Heart right ventricle (tissue), 16 donors: ENCODE results near the gene ADGRD1. TPM values are rescaled to one million over a fixed set of nuclear protein-coding genes. Genes with fewer than 3 reads are reported as not detected.

Source experiments
- ATAC-seq, 8 donors: fragments of 200-7000 bp; cut with Tn5 transposase; one replicate each; pipeline ENCODE4 v1.9.1; 2020; ENCODE audit warnings: mild to moderate bottlenecking in 8 of 8, moderate library complexity in 8 of 8, moderate number of reproducible peaks in 1 of 8
- DNase-seq, 2 donors: peaks; one replicate each; pipeline ENCODE4 v3.0.0-alpha.2; 2020
- H3K27ac ChIP-seq, 10 donors: fragments of 200-600 bp; sonication (generic) in 2 of 10; one replicate each; pipeline versions ENCODE4 v1.5.0 to v1.8.0; 2020 to 2022; ENCODE audit warnings: mild to moderate bottlenecking in 3 of 10
- H3K27me3 ChIP-seq, 7 donors: fragments of 200-600 bp; one replicate each; pipeline ENCODE4 v1.8.0; 2021 to 2022; ENCODE audit warnings: mild to moderate bottlenecking in 2 of 7
- H3K36me3 ChIP-seq, 9 donors: fragments of 200-600 bp; sonication (generic) in 1 of 9; one replicate each; pipeline versions ENCODE4 v1.5.0 to v1.8.0; 2020 to 2022; ENCODE audit warnings: mild to moderate bottlenecking in 2 of 9
- H3K4me1 ChIP-seq, 9 donors: fragments of 200-600 bp; sonication (generic) in 1 of 9; one replicate each; pipeline versions ENCODE4 v1.5.0 to v1.8.0; 2020 to 2022; ENCODE audit warnings: mild to moderate bottlenecking in 4 of 9
- H3K4me3 ChIP-seq, 10 donors: fragments of 200-600 bp; sonication (generic) in 2 of 10; one replicate each; pipeline versions ENCODE4 v1.5.0 to v1.8.0; 2020 to 2022; ENCODE audit warnings: mild to moderate bottlenecking in 7 of 10, moderate library complexity in 2 of 10
- H3K9me3 ChIP-seq, 11 donors: fragments of 200-600 bp in 10 of 11; sonication (generic) in 2 of 11; one replicate each; pipeline versions ENCODE4 v1.5.0 to v1.8.0; 2013 to 2022; ENCODE audit warnings: mild to moderate bottlenecking in 2 of 11, control low read depth in 1 of 11, moderate library complexity in 1 of 11
- CTCF ChIP-seq, 9 donors: fragments of 200-600 bp; sonication (generic) in 2 of 9; IDR thresholded peaks; one replicate each; pipeline versions ENCODE4 v1.5.0 to v1.8.0; 2021 to 2022; ENCODE audit warnings: antibody characterized with exemption in 9 of 9, mild to moderate bottlenecking in 5 of 9, moderate library complexity in 1 of 9
- WGBS, 2 donors: extraction: QIAGEN DNeasy Blood & Tissue Kit; methylation state at CpG; one replicate each; pipeline ENCODE4 v1.1.7; 2013; ENCODE audit warnings: inconsistent platforms in 1 of 2; 5-methylcytosine and 5-hydroxymethylcytosine counted together
- intact Hi-C, 10 donors: fragments of 100-400 bp; cut with DNase I; formaldehyde crosslinking; loops; one replicate each; pipeline versions ENCODE4 v1.11.1 to v1.14.2; 2022
- polyA plus RNA-seq, 2 donors: library from polyadenylated mRNA; stranded (reverse); fragments of 200-250 nt; gene quantifications; one replicate each; pipeline ENCODE4 v1.2.3, GENCODE V29; 2013
- total RNA-seq, 10 donors: library from RNA; stranded (reverse); fragmentation: NEBNext Ultra II Directional in 3 of 10; extraction: Animal tissue kit (Norgen Biotek cat#: 25700) in 3 of 10; gene quantifications; one replicate each; pipeline versions ENCODE4 v1.2.1 to v1.2.4, GENCODE V29; 2021 to 2023
- donor health status: Arrhythmogenic right ventricular cardiomyopathy.
- donor health status: ischemic (EF 13 %, LVEDD 7.1; RV severe dilation, severe dysfunction).
- donor health status: healthy with polysubstance abuse.
- donor health status: DM: no; HTN: yes; CAD: no.
- donor health status: DM: no; HTN: no; CAD: no.
- donor health status: ischemic (EF 25% LVEDD 6.9; RV normal size, moderate dysfunction).
- donor health status: ischemic (EF 25% LVEDD 5.7; RV mildly dilated, moderate dysfunction).
- donor health status: healthy.
- donor health status: DM: yes; HTN: yes; CAD: no.
- donor health status: Ischemic cardiomyopathy.
- donor health status: ischemic (EF 35%, LVEDD 5.7; RV mildly dilated, moderate dysfunction).
- donor health status: nonischemic (EF 11% LVEDD 7.7; RV severe dilation, severe dysfunction).
- donor health status: DM: yes; HTN: yes; CAD: no.
- donor health status: PGD.
- donor health status: ischemic (EF 29% LVEDD 5.4; RV normal size, mild dysfunction).
- donor health status: nonischemic (EF 23%, LVEDD 6.1; RV moderate dilation, normal function).

Gene ADGRD1
- total and polyA plus RNA-seq, 12 donors: 16.8 to 157 (median 69.7) TPM

- H3K4me3 ChIP-seq: no peak overlapping the region
- H3K27me3 ChIP-seq: no peaks in the 10 kb centered on the region
- 80 to 83% methylated on average over 12 of the region's 12 CpGs for WGBS, 2 donors
- ATAC-seq: peak in 7 of 8 donors; percentile 22 to 68 (median 46)
- H3K9me3 ChIP-seq: no peaks in the 10 kb centered on the region
- no peak for TF ChIP-seq CTCF (IDR thresholded peaks at IDR 0.05)
- H3K4me1 ChIP-seq: peaks cover 0 to 38% (median 14%) of the 10 kb centered on the region in 9 donors
- peaks cover 0 to 34% (median 0%) of the 10 kb centered on the region in 9 donors for H3K36me3 ChIP-seq
- intact Hi-C loops: no loop called here
- no peak for DNase-seq
- H3K27ac ChIP-seq: peak overlapping the region in 6 of 10 donors; percentile 3 to 60 (median 24)
Measured at GRCh38 chr12:130978785-130979184, 25.1 kb downstream of the ADGRD1 start.

GRCh38 chr12:130981074-130981742 is 27.5 kb downstream of the ADGRD1 start:
- no peak overlapping the region for H3K27ac ChIP-seq
- intact Hi-C loops: no loop called here
- peaks cover 0 to 41% (median 14%) of the 10 kb centered on the region in 9 donors for H3K4me1 ChIP-seq
- DNase-seq (no peak), ATAC-seq (no peak)
- peaks cover 0 to 11% (median 0%) of the 10 kb centered on the region in 9 donors for H3K36me3 ChIP-seq
- no peaks in the 10 kb centered on the region for H3K27me3 ChIP-seq
- WGBS, 2 donors: 43 to 48% methylated on average over 11 of the region's 11 CpGs
- no peaks in the 10 kb centered on the region for H3K9me3 ChIP-seq
- H3K4me3 ChIP-seq: no peak overlapping the region
- TF ChIP-seq CTCF (IDR thresholded peaks at IDR 0.05): no peak

- DNase-seq: no peak
- TF ChIP-seq CTCF (IDR thresholded peaks at IDR 0.05): no peak
- Histone ChIP-seq H3K9me3 (no peaks in the 10 kb centered on the region), H3K27me3 (no peaks in the 10 kb centered on the region), H3K4me1 (peaks cover 0 to 41% (median 14%) of the 10 kb centered on the region in 9 donors), H3K36me3 (peaks cover 0 to 12% (median 0%) of the 10 kb centered on the region in 9 donors), H3K27ac (no peak overlapping the region), H3K4me3 (no peak overlapping the region)
- WGBS, 2 donors: 94 to 95% methylated on average over 12 of the region's 12 CpGs
- intact Hi-C loops: no loop called here
- peak in 1 of 8 donors; percentile 12 for ATAC-seq
Measured at GRCh38 chr12:130981911-130982310, 28.2 kb downstream of the ADGRD1 start.

DNA sequence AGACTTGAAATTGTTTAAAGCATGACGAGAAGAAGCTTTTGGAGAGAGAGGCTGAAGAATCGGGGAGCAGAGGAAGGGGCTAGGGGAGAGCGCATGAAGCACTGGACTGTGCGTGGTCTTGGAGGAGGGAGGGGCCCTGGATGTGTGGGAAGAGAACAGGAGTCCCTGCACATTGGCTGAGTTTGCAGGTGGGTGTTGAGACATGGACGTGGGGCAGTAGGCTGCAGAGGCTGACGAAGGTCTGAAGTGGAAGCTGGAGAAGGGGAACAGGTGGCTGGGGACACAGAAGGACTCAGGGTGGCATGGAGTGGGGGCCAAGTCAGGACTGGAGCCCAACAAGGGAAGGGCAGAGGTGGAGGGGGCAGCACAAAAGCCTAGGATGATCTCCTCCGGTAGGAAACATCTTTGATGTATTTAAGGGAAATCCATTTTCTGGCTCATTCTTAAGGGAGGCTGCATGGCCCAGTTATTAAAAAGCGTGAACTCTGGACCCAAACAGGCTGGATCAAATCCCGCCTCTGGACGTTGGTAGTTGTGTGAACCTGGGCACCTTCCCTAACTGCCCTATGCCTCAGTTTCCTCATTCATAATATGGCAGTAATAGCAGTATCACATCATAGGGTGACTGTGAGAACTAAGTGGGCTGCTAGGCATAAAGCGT is 29.0 kb downstream of the ADGRD1 start:
- H3K4me3 ChIP-seq: no peak overlapping the region
- peaks cover 0 to 19% (median 0%) of the 10 kb centered on the region in 9 donors for H3K36me3 ChIP-seq
- intact Hi-C loops: no loop called here
- no peak for DNase-seq
- H3K4me1 ChIP-seq: peaks cover 0 to 41% (median 14%) of the 10 kb centered on the region in 9 donors
- no peaks in the 10 kb centered on the region for H3K9me3 ChIP-seq
- no peak for TF ChIP-seq CTCF (IDR thresholded peaks at IDR 0.05)
- WGBS, 2 donors: 73% methylated on average over 11 of the region's 11 CpGs
- no peaks in the 10 kb centered on the region for H3K27me3 ChIP-seq
- peak overlapping the region in 7 of 10 donors; percentile 4 to 63 (median 35) for H3K27ac ChIP-seq
- ATAC-seq: peak in 2 of 8 donors; percentile 11 to 19
